K562 (cell line): ENCODE data around the gene EXOC3L2. TPM values are rescaled to one million over a fixed set of nuclear protein-coding genes. Genes with fewer than 3 reads are reported as not detected.

Experiments
- ATAC-seq: fragments of 200-7000 bp; cut with Tn5 transposase; 3 replicates; pipeline ENCODE4 v1.9.1; 2020; ENCODE audit warnings: moderate library complexity
- BruUV-seq: library from RNA; stranded (reverse); fragments of 400-500 nt; replicated peaks from 2 replicates; lab custom pipeline; 2021; lab: Mats Ljungman, UMichigan
- CTCF ChIA-PET: fragments of 300-600 bp; formaldehyde crosslinking; extraction: SDS; loops from one replicate; lab custom pipeline; 2021; ENCODE audit warnings: low intra/inter-chr PET ratio; lab: Yijun Ruan, JAX
- POLR2A ChIA-PET: fragments of 300-600, 350-650 bp; sonication (Branson Sonifier 250); formaldehyde crosslinking; extraction: SDS; loops from one replicate; lab custom pipeline; 2021; ENCODE audit warnings: antibody characterized with exemption, inconsistent platforms; lab: Yijun Ruan, JAX
- DNase-seq, 4 experiments: peaks; one replicate each; pipeline versions ENCODE4 v3.0.0 to v3.0.0-alpha.2; 2011 to 2018; ENCODE audit warnings: low spot score in 3 of 4, mixed read lengths in 3 of 4; ENCODE audit errors: extremely low read depth in 1 of 4
- FAIRE-seq: peaks from 2 replicates; lab custom pipeline; 2011; peaks lifted over from hg19 to GRCh38; lab: Jason Lieb, UNC
- H2AFZ ChIP-seq: 2 replicates; pipeline ENCODE4 v1.6.0; 2011; ENCODE audit warnings: low read depth, low read length, control low read depth, inconsistent platforms
- H3K27ac ChIP-seq: fragments of 200-600 bp; 3 replicates; pipeline ENCODE4 v1.8.0; 2011; ENCODE audit warnings: low read depth, mild to moderate bottlenecking, control low read depth, inconsistent platforms, low read length, moderate library complexity, mixed read lengths; ENCODE audit errors: extremely low read depth
- H3K27me3 ChIP-seq, 2 experiments: fragments of 300-600 bp in 1 of 2; 2 replicates in 1 of 2; 3 replicates in 1 of 2; pipeline versions ENCODE4 v1.6.0 to v1.8.0; 2011; ENCODE audit warnings: inconsistent platforms in 2 of 2, low read length in 2 of 2, mild to moderate bottlenecking in 1 of 2, mixed read lengths in 1 of 2, moderate library complexity in 1 of 2; ENCODE audit not compliant: control insufficient read depth in 2 of 2, insufficient read depth in 2 of 2
- H3K36me3 ChIP-seq: fragments of 300-600 bp; 3 replicates; pipeline ENCODE4 v1.8.0; 2011; ENCODE audit warnings: mild to moderate bottlenecking, low read length, inconsistent platforms; ENCODE audit not compliant: control insufficient read depth, insufficient read depth
- H3K4me1 ChIP-seq, 2 experiments: fragments of 200-600 bp in 1 of 2; replicated peaks in 1 of 2; 2 replicates in 1 of 2; 3 replicates in 1 of 2; pipeline versions ENCODE4 v1.5.1 to v1.8.0; 2011; ENCODE audit warnings: inconsistent platforms in 2 of 2, low read length in 2 of 2, mild to moderate bottlenecking in 1 of 2, mixed read lengths in 1 of 2, moderate library complexity in 1 of 2; ENCODE audit not compliant: control insufficient read depth in 2 of 2, insufficient read depth in 2 of 2
- H3K4me2 ChIP-seq: 2 replicates; pipeline ENCODE4 v1.6.1; 2011; ENCODE audit warnings: low read length, control low read depth, inconsistent platforms, mixed read lengths; ENCODE audit not compliant: insufficient read depth
- H3K4me3 ChIP-seq: fragments of 200-600 bp; sonication (generic), shearing (Covaris generic); 2 replicates; pipeline ENCODE4 v1.5.1; 2016; ENCODE audit warnings: control low read depth, inconsistent platforms
- H3K79me2 ChIP-seq: fragments of 200-600 bp; 3 replicates; pipeline ENCODE4 v1.8.0; 2011; ENCODE audit warnings: low read length, inconsistent platforms; ENCODE audit not compliant: control insufficient read depth, insufficient read depth
- H3K9ac ChIP-seq, 2 experiments: 2 replicates each; pipeline versions ENCODE4 v1.6.0 to v1.6.1; 2011; ENCODE audit warnings: low read depth in 2 of 2, low read length in 2 of 2, control low read depth in 1 of 2, inconsistent platforms in 1 of 2, mild to moderate bottlenecking in 1 of 2, mixed read lengths in 1 of 2; ENCODE audit not compliant: insufficient read depth in 1 of 2
- H3K9me1 ChIP-seq: one replicate; pipeline ENCODE4 v1.6.0; 2011; ENCODE audit warnings: inconsistent platforms, mild to moderate bottlenecking, low read length, moderate library complexity; ENCODE audit not compliant: control insufficient read depth, insufficient read depth
- H3K9me3 ChIP-seq: replicated peaks from 2 replicates; pipeline ENCODE4 v1.5.1; 2011; ENCODE audit warnings: low read depth, low read length, inconsistent platforms; ENCODE audit not compliant: control insufficient read depth, insufficient read depth
- H4K20me1 ChIP-seq: replicated peaks from 2 replicates; pipeline ENCODE4 v1.6.1; 2011; ENCODE audit warnings: low read length, inconsistent platforms, mixed read lengths; ENCODE audit not compliant: control insufficient read depth, insufficient read depth
- C11orf30 ChIP-seq: fragments of 450-650 bp; IDR thresholded peaks from 2 replicates; pipeline ENCODE4 v1.6.1; 2016; ENCODE audit warnings: low read depth, mild to moderate bottlenecking
- MLLT1 ChIP-seq, 2 experiments: fragments of 450-650 bp; IDR thresholded peaks; 2 replicates each; pipeline ENCODE4 v1.6.1; 2016
- PTRF ChIP-seq: fragments of 450-650 bp; IDR thresholded peaks from 2 replicates; pipeline ENCODE4 v1.6.1; 2016; ENCODE audit warnings: mild to moderate bottlenecking, missing genetic modification characterization, missing compliant biosample characterization
- RBFOX2 ChIP-seq: fragments of 200-400 bp; formaldehyde crosslinking; IDR thresholded peaks from 2 replicates; pipeline ENCODE4 v1.6.1; 2017; ENCODE audit warnings: low read depth, mild to moderate bottlenecking, low read length, moderate library complexity
- STAT5B ChIP-seq: fragments of 250-450 bp; sonication (Bioruptor Pico); IDR thresholded peaks from 2 replicates; pipeline ENCODE4 v1.8.0; 2021; ENCODE audit warnings: mild to moderate bottlenecking, inconsistent platforms
- TCF7L2 ChIP-seq: fragments of 150-350 bp; IDR thresholded peaks from 2 replicates; pipeline ENCODE4 v1.6.1; 2016; ENCODE audit warnings: low read depth, mild to moderate bottlenecking, low read length, moderate library complexity
- ZNF699 ChIP-seq: fragments of 250-450 bp; sonication (Bioruptor Pico); IDR thresholded peaks from 2 replicates; pipeline ENCODE4 v1.8.0; 2021; ENCODE audit warnings: mild to moderate bottlenecking, moderate library complexity; ENCODE audit not compliant: insufficient replicate concordance
- WGBS: fragments of 100-300 bp; shearing (Covaris generic); methylation state at CpG from one replicate; pipeline ENCODE4 v1.1.6; 2016; ENCODE audit warnings: low coverage, mixed read lengths; ENCODE audit not compliant: insufficient coverage; ENCODE audit errors: missing lambda C conversion rate; 5-methylcytosine and 5-hydroxymethylcytosine counted together
- in situ Hi-C: fragments of 300-500 bp; cut with MboI; formaldehyde crosslinking; loops from 4 replicates; pipeline ENCODE4 v1.15.0; 2018; ENCODE audit warnings: inconsistent platforms, mixed read lengths
- intact Hi-C: fragments of 100-400 bp; cut with micrococcal nuclease; formaldehyde crosslinking; loops from 2 replicates; pipeline ENCODE4 v1.14.2; 2022
- polyA plus RNA-seq, 8 experiments: library from polyadenylated mRNA; depleted of rRNA in 4 of 8; stranded (reverse) in 5 of 8; unstranded in 3 of 8; fragments of >200 nt; fragmentation: Nextera tagmentation in 2 of 8; fragmentation: Illumina TruSeq in 1 of 8; extraction: Ambion mirVana in 2 of 8; extraction: Trizol in 1 of 8; gene quantifications; 2 replicates each; pipeline versions ENCODE4 v1.2.1 to v1.2.3, GENCODE V29; 2011 to 2014; ENCODE audit warnings: inconsistent platforms in 1 of 8, missing spikeins in 1 of 8
- total RNA-seq, 7 experiments: library from RNA; depleted of rRNA in 6 of 7; stranded (reverse); fragments of >200 nt in 6 of 7; fragmentation: Illumina TruSeq in 2 of 7; extraction: Trizol in 2 of 7; gene quantifications; 2 replicates each; pipeline versions ENCODE4 v1.2.1 to v1.2.3, GENCODE V29; 2011 to 2021; ENCODE audit warnings: low replicate concordance in 1 of 7

Gene EXOC3L2
- total and polyA plus RNA-seq, 9 of the 15 experiments (the other 6 are each of a cell fraction or from before 2014, with no cell fraction given), result 0.31 to 19.0 (median 2.4) TPM

- no peak for TF ChIP-seq C11orf30
Measured at GRCh38 chr19:45170146-45171106, 74.8 kb downstream of the EXOC3L2 start (continued).

GRCh38 chr19:45169602-45170001 is 75.6 kb downstream of the EXOC3L2 start:
- no peak overlapping the region for H3K27ac ChIP-seq
- DNase-seq (no peak), FAIRE-seq (no peak), ATAC-seq (no peak)
- no peak overlapping the region for H3K4me2 ChIP-seq
- CTCF ChIA-PET, result no interaction called here
- TF ChIP-seq ZNF699 (no peak), TCF7L2 (no peak), STAT5B (no peak), PTRF (no peak), MLLT1 (IDR thresholded peaks at IDR 0.05) (no peak), RBFOX2 (0 out of 2 replicates have a peak, but pooled peaks have one; percentile 9)
- POLR2A ChIA-PET, result interaction anchor here (0.7 to 1.1 kb wide), 2 partner anchors 13 to 14 kb away, joined by 3 to 4 read pairs; no protein-coding TSS in a partner anchor
- H3K79me2 ChIP-seq, result peaks cover 14% of the 10 kb centered on the region; the same call in 2 of the 3 replicates
- no peaks in the 10 kb centered on the region for H3K36me3 ChIP-seq
- no peaks in the 10 kb centered on the region for H3K9me3 ChIP-seq
- H2AFZ ChIP-seq, result no peak overlapping the region
- peak overlapping the region in 1 of 2 experiments; percentile 87; a peak in 2 of 4 replicates for H3K9ac ChIP-seq
- intact Hi-C loops (no loop called here), in situ Hi-C loops (no loop called here)
- BruUV-seq, result no TSS peak
- H3K27me3 ChIP-seq, result no peaks in the 10 kb centered on the region
- no peaks in the 10 kb centered on the region for H3K9me1 ChIP-seq
- WGBS, result 79% methylated on average over 6 of the region's 10 CpGs
- no peak overlapping the region for H3K4me3 ChIP-seq
- H3K4me1 ChIP-seq, result peaks cover 41 to 53% of the 10 kb centered on the region in 2 experiments
- H4K20me1 ChIP-seq, result peaks cover 8% of the 10 kb centered on the region
